GM18505 (cell line): ENCODE data around the gene CTNND2.

Experiments used
- ATAC-seq: cut with Tn5 transposase; IDR thresholded peaks from one replicate; pipeline ENCODE4 v1.9.1; 2021; ENCODE audit not compliant: unreplicated experiment
- POLR2A ChIP-seq: IDR thresholded peaks from 4 replicates; pipeline ENCODE4 v1.6.1; 2011; ENCODE audit warnings: borderline replicate concordance; ENCODE audit not compliant: insufficient read depth, insufficient read length; ENCODE audit errors: extremely low read depth

Gene CTNND2

DNA sequence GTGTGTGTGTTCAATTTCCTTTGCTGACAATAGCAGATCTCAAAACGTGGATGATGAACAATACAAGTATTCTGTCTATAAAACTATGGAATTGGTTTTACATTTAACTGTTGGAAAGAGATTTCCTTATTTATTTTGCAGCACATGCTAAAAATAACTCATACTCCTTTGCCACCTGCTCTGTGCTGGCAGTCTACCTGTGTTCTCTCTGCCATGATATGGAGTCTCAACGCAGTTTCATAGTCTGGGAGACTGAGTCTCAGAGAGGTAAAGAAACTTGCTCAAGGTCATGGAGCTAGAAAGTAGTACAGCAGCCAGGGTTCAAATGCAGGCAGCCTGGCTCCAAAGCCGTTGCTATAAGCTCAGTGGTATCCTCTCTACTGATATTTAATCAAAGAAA lies 677.2 kb downstream of the CTNND2 start:
- no peak for ATAC-seq
- TF ChIP-seq POLR2A, result no peak

DNA sequence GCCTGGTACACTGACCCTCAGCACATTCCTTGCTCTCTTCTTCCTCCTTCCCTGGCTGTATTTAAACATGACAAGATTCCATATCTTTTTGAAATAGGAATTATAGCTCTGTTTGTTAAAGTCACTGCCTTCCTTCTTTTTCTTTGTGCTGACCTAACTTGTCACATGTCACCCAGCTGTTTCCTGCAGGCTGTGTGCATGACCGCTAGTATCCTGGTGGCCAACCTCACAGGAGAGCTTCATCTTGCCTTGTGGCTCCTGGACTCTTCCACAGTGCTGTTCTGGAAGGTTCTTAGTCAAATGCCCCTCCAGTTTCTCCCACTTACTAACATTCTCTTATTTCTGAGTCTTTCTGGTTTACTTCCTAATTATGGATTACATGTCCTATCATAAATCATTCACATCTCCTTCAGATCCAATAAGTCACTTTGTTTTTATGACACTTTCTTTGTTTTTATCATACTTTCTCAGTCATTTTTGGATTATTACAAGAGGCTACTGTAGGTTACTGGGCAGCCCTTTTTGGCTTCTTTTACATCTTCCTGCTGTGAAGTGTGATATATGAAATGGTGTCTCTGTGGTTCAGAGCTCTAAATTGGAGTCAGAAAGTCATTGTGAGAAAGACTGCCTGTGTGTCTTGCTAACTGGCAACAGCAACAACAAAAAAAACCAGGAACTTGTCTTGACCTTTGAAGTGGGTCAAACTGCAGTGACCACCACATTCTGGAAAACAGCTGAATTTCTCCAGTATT lies 679.6 kb downstream of the CTNND2 start:
- no peak for TF ChIP-seq POLR2A
- no peak for ATAC-seq

- TF ChIP-seq POLR2A, result no peak
- no peak for ATAC-seq
These were observed 682.1 kb downstream of the CTNND2 start for GRCh38 chr5:11222169-11222568.

GRCh38 chr5:11214864-11215644 lies 689.2 kb downstream of the CTNND2 start:
- no peak for ATAC-seq
- TF ChIP-seq POLR2A, result no peak

DNA sequence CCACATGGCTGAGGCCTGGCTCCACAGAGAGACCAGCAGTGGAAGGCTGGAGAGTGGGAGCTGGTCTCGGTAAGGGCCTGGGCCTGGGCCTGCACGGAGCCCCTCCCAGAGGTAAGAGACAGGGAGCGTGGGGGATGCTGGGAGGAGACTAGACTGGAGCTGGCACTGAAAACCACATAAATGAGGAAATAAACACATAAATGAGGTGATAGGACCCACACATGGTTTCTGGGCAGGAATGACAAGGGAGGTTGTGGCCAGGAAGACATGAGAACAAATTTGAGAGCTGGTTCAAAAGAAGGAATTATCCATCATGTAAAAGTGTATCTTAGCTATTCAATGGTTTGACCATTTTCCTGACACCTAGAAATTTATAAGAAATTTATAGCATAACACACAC lies 691.5 kb downstream of the CTNND2 start:
- ATAC-seq, result no peak
- TF ChIP-seq POLR2A, result no peak

DNA sequence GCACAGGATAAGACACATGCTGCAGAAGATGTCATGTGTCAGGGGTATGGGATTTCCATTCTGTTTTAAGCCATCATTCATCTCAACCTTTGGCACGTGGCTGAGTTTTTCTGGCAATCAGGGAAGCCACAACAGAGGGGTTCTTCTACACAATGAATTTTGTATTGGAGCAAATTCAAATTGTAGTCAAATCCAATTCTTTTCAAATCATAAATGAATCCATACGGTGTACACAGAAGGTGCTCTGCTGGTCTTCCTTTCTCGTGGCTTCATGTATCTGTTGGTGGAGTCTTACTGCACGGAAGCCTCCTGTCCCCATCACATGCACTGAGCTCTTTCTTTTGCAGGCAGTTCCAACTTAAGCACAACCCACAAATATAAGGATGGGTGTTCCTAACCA lies 706.5 kb downstream of the CTNND2 start:
- no peak for TF ChIP-seq POLR2A
- no peak for ATAC-seq

DNA sequence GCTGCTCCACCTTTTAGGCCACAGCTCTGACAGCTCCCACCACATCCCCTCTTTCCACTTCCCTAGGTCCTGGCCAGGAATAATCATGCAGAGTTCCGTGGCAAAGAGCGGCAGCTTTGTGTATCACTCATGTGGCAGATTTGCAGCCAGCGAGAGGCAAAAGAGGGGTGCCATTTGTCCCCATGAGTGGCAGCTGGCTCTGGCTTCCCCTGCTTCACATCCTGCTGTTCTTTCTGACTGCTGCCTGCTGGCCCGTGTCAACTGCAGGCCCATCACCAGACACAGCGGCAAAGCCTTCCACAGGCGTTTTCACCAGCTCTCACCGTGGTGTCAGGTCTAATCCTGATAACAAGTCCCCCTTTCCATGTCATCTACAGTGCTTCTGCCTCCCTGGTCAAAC lies 712.6 kb downstream of the CTNND2 start:
- TF ChIP-seq POLR2A, result no peak

GRCh38 chr5:11182441-11183080 lies 721.7 kb downstream of the CTNND2 start:
- no peak for TF ChIP-seq POLR2A
- no peak for ATAC-seq

More for the DNA sequence above, 712.6 kb downstream of the CTNND2 start:
- ATAC-seq, result no peak

- TF ChIP-seq POLR2A, result no peak
- ATAC-seq, result no peak
These were observed 722.3 kb downstream of the CTNND2 start for GRCh38 chr5:11181940-11182339.

GRCh38 chr5:11180890-11181289 lies 723.4 kb downstream of the CTNND2 start:
- ATAC-seq, result no peak
- no peak for TF ChIP-seq POLR2A

GRCh38 chr5:11177999-11178711 lies 726.1 kb downstream of the CTNND2 start:
- TF ChIP-seq POLR2A, result no peak
- ATAC-seq, result no peak

DNA sequence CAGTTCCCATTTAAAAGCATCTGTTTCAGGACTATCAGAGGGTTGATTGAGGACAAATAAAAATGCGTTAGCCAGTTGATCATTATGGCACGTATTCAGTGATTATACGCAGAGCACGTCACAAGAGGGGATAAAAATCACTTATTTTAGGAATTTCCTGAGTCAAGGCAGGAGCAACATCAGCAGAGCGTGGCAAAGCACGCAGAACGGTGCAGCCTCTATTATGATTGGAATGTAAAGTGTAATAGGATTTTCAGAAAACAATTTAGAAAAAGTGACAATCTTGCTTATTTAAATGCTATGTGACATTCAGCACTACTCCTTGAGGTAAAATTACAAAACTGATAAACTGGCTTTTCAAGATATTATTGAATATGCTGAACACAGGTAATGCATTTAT lies 729.7 kb downstream of the CTNND2 start:
- ATAC-seq, result no peak
- TF ChIP-seq POLR2A, result no peak

GRCh38 chr5:11172484-11172883 lies 731.8 kb downstream of the CTNND2 start:
- no peak for TF ChIP-seq POLR2A
- ATAC-seq, result no peak

DNA sequence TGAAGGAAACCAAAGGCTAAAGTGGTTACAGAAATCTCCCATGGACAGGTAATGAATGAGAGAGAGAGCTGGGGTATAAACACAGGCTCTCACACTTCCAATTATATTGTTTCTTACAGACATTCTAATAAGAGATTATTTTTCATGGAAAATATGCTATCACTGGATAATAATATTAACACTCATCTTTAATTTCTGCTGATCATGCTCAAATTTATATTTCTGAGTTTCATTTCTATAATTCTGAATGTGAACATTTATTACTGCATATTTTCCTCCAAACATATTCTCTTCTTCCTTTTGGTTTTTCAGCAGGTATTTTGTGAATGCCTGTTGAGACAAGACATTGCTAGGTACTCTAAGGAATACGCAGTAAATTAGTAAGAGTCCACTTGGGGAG lies 733.0 kb downstream of the CTNND2 start:
- ATAC-seq, result no peak
- no peak for TF ChIP-seq POLR2A

GRCh38 chr5:11166923-11167322 lies 737.3 kb downstream of the CTNND2 start:
- TF ChIP-seq POLR2A, result no peak
- no peak for ATAC-seq
